ENCODE measurements around the gene RNF149. TPM values are rescaled to one million over a fixed set of nuclear protein-coding genes. Genes with fewer than 3 reads are reported as not detected.
"Not testable (repeated sequence)": the region's sequence is repeated elsewhere in the genome, so short reads cannot be mapped to it uniquely, and the experiment has no call there.

The RNF149 gene
- total RNA-seq, 1 donor, result 73.1 TPM

DNA sequence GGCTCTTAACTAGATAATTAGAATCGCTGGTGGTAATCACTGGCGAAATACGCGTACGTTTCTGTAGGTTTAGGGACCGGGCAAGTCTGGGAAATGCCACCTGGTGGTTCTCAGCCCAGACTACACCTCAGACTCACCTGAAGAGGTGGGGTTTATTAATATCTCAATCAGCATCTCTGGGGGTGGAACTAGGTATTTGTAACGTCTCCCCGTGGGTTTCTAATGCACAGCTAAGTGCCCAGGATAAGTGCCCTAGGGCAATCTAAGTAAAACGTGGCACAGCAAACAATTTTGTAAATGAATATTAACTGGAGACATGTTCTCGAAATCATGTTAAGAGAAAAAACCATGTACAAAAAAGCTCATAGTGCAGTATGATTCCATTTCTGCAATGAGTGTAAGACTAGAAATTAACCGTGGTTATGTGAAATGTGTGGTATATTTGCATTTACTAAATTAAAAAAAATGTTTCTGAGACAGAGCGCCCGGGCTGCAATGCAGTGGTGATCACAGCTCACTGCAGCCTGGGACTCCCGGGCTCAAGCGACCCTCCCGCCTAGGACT is 56.6 kb downstream of the RNF149 start:
- peaks cover 16% of the 10 kb centered on the region for H3K4me1 ChIP-seq (ENCODE audit: insufficient read depth, low read length)
- H3K36me3 ChIP-seq (ENCODE audit: insufficient read depth, low read length), result peaks cover 4% of the 10 kb centered on the region
- TF ChIP-seq, protein P1, sequence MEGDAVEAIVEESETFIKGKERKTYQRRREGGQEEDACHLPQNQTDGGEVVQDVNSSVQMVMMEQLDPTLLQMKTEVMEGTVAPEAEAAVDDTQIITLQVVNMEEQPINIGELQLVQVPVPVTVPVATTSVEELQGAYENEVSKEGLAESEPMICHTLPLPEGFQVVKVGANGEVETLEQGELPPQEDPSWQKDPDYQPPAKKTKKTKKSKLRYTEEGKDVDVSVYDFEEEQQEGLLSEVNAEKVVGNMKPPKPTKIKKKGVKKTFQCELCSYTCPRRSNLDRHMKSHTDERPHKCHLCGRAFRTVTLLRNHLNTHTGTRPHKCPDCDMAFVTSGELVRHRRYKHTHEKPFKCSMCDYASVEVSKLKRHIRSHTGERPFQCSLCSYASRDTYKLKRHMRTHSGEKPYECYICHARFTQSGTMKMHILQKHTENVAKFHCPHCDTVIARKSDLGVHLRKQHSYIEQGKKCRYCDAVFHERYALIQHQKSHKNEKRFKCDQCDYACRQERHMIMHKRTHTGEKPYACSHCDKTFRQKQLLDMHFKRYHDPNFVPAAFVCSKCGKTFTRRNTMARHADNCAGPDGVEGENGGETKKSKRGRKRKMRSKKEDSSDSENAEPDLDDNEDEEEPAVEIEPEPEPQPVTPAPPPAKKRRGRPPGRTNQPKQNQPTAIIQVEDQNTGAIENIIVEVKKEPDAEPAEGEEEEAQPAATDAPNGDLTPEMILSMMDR (IDR thresholded peaks at IDR 0.05; ENCODE audit: extremely low read depth, low read depth, low read length), result no peak
- peak overlapping the region; percentile 40 for H3K27ac ChIP-seq (ENCODE audit: low read depth, low read length)
- H3K27me3 ChIP-seq (ENCODE audit: insufficient read depth, low read length), result no peaks in the 10 kb centered on the region
- peak overlapping the region; percentile 97 for H3K4me3 ChIP-seq (ENCODE audit: insufficient read depth, low read length)
- H2AFZ ChIP-seq (ENCODE audit: low read length), result peak overlapping the region; percentile 95
- peak overlapping the region; percentile 88 for H3K4me2 ChIP-seq (ENCODE audit: insufficient read depth, low read length)
- H3K9me3 ChIP-seq (ENCODE audit: low read depth, low read length), result no peaks in the 10 kb centered on the region
- peaks cover 17% of the 10 kb centered on the region for H4K20me1 ChIP-seq (ENCODE audit: insufficient read depth, low read length)
- DNase-seq (ENCODE audit: insufficient read length, low spot score, missing footprints), result no peak
- peaks cover 40% of the 10 kb centered on the region for H3K79me2 ChIP-seq (ENCODE audit: insufficient read depth, low read length)

DNA sequence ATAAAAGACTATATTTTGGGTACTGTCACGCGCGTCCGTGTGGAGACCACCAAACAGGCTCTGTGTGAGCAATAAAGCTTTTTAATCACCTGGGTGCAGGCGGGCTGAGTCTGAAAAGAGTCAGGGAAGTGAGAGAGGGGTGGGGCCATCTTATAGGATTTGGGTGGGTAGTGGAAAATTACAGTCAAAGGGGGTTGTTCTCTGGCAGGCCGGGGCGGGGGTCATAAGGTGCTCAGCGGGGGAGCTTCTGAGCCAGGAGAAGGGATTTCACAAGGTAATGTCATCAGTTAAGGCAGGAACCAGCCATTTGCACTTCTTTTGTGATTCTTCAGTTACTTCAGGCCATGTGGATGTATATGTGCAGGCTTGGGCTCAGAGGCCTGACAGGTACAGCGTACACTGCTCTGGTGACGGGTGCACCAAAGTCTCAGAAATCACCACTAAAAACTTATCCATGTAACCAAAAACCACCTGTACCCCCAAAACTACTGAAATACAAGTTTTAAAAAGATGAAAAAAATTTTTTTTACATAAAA is 57.2 kb downstream of the RNF149 start:
- not testable (repeated sequence) for H3K4me2 ChIP-seq (ENCODE audit: insufficient read depth, low read length); H3K27ac ChIP-seq (ENCODE audit: low read depth, low read length); H3K9me3 ChIP-seq (ENCODE audit: low read depth, low read length); H2AFZ ChIP-seq (ENCODE audit: low read length); H3K4me3 ChIP-seq (ENCODE audit: insufficient read depth, low read length); DNase-seq (ENCODE audit: insufficient read length, low spot score, missing footprints); H3K36me3 ChIP-seq (ENCODE audit: insufficient read depth, low read length); H3K27me3 ChIP-seq (ENCODE audit: insufficient read depth, low read length)
- H3K4me1 ChIP-seq (ENCODE audit: insufficient read depth, low read length), result peaks cover 16% of the 10 kb centered on the region
- H4K20me1 ChIP-seq (ENCODE audit: insufficient read depth, low read length), result peaks cover 15% of the 10 kb centered on the region
- H3K79me2 ChIP-seq (ENCODE audit: insufficient read depth, low read length), result peaks cover 35% of the 10 kb centered on the region

DNA sequence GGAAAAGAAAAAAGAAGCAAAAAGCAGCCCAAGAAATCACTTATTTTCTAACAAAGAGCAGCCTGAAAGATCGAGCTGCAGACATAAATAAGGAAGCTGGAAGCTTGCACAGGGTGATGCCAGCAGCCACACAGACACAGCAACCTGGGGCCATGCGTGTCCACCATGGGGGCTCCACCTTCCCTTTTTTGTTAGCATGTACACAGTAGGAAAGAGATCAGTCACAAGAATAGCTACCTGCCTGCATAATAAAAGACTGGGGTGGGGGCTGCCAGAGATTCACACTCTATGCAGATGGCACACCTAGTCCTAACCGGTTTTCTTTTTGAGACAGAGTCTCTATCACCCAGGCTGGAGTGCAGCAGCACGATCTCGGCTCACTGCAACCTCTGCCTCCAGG is 58.7 kb downstream of the RNF149 start:
- Histone ChIP-seq H4K20me1 (ENCODE audit: insufficient read depth, low read length) (peaks cover 11% of the 10 kb centered on the region), H3K9me3 (ENCODE audit: low read depth, low read length) (no peaks in the 10 kb centered on the region), H2AFZ (ENCODE audit: low read length) (no peak overlapping the region), H3K4me3 (ENCODE audit: insufficient read depth, low read length) (no peak overlapping the region), H3K4me1 (ENCODE audit: insufficient read depth, low read length) (peaks cover 16% of the 10 kb centered on the region), H3K4me2 (ENCODE audit: insufficient read depth, low read length) (no peak overlapping the region), H3K36me3 (ENCODE audit: insufficient read depth, low read length) (peaks cover 4% of the 10 kb centered on the region), H3K27ac (ENCODE audit: low read depth, low read length) (no peak overlapping the region), H3K27me3 (ENCODE audit: insufficient read depth, low read length) (no peaks in the 10 kb centered on the region), H3K79me2 (ENCODE audit: insufficient read depth, low read length) (peaks cover 22% of the 10 kb centered on the region)
- DNase-seq (ENCODE audit: insufficient read length, low spot score, missing footprints), result no peak
- TF ChIP-seq, protein P1 (IDR thresholded peaks at IDR 0.05; ENCODE audit: extremely low read depth, low read depth, low read length), result no peak

DNA sequence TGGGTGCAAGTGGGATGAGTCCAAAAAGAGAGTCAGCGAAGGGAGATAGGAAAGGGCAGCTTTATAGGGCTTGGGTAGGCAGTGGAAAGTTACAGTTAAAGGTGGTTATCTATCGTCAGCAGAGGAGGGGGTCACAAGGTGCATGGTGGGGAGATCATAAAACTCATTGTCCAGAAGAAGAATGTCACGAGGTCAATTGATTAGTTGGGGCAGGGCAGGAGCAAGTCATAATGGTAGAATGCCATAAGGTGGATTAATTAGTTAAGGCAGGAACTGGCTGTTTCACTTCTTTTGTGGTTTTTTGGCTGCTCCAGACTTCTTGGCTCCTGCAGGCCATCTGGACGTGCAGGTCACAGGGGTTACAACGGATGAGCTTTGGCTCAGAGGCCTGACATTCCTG is 59.7 kb downstream of the RNF149 start:
- not testable (repeated sequence) for H3K4me2 ChIP-seq (ENCODE audit: insufficient read depth, low read length); H3K27me3 ChIP-seq (ENCODE audit: insufficient read depth, low read length); H2AFZ ChIP-seq (ENCODE audit: low read length); H3K4me1 ChIP-seq (ENCODE audit: insufficient read depth, low read length); H4K20me1 ChIP-seq (ENCODE audit: insufficient read depth, low read length); DNase-seq (ENCODE audit: insufficient read length, low spot score, missing footprints); H3K27ac ChIP-seq (ENCODE audit: low read depth, low read length); H3K4me3 ChIP-seq (ENCODE audit: insufficient read depth, low read length); H3K36me3 ChIP-seq (ENCODE audit: insufficient read depth, low read length); H3K9me3 ChIP-seq (ENCODE audit: low read depth, low read length)
- peaks cover 11% of the 10 kb centered on the region for H3K79me2 ChIP-seq (ENCODE audit: insufficient read depth, low read length)

DNA sequence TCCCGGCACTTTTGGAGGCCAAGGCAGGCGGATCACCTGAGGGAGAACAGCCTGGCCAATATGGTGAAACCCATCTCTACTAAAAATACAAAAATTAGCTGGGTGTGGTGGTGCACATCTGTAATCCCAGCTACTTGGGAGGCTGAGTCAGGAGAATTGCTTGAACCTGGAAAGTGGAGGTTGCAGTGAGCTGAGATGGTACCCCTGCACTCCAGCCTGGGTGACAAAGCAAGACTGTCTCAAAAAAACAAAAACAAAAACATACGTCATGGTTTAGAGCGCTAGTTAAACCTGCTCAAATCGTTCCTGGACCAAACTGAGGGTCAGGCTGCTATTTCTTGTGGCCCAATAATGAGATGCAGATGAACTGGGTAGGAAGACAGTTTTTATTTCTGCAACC is 63.0 kb downstream of the RNF149 start:
- not testable (repeated sequence) for DNase-seq (ENCODE audit: insufficient read length, low spot score, missing footprints); H3K4me1 ChIP-seq (ENCODE audit: insufficient read depth, low read length)

DNA sequence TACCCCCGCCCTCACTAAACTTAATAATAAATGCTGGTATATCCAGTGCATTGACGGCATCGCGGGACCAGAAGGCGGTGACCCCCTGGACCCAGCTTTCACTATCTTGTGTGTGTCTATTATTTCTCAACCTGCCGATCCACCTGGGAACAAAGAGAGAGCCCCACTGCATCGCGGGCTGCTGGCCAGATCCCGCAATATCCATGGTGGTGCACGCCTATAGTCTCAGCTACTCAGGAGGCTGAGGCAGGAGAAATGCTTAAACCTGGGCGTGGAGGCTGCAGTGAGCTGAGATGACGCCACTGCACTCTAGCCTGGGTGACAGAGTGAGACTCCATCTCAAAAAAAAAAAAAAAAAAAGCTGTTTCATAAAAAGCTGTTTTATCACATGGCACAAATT is 63.6 kb downstream of the RNF149 start:
- H3K36me3 ChIP-seq (ENCODE audit: insufficient read depth, low read length); H3K4me2 ChIP-seq (ENCODE audit: insufficient read depth, low read length); H3K79me2 ChIP-seq (ENCODE audit: insufficient read depth, low read length); H4K20me1 ChIP-seq (ENCODE audit: insufficient read depth, low read length); H3K4me3 ChIP-seq (ENCODE audit: insufficient read depth, low read length); H2AFZ ChIP-seq (ENCODE audit: low read length); H3K27ac ChIP-seq (ENCODE audit: low read depth, low read length); H3K27me3 ChIP-seq (ENCODE audit: insufficient read depth, low read length); H3K9me3 ChIP-seq (ENCODE audit: low read depth, low read length); H3K4me1 ChIP-seq (ENCODE audit: insufficient read depth, low read length); DNase-seq (ENCODE audit: insufficient read length, low spot score, missing footprints): not testable (repeated sequence)

More for the DNA sequence above, 63.0 kb downstream of the RNF149 start:
- not testable (repeated sequence) for H3K36me3 ChIP-seq (ENCODE audit: insufficient read depth, low read length); H2AFZ ChIP-seq (ENCODE audit: low read length); H4K20me1 ChIP-seq (ENCODE audit: insufficient read depth, low read length); H3K27me3 ChIP-seq (ENCODE audit: insufficient read depth, low read length); H3K4me3 ChIP-seq (ENCODE audit: insufficient read depth, low read length); H3K4me2 ChIP-seq (ENCODE audit: insufficient read depth, low read length); H3K79me2 ChIP-seq (ENCODE audit: insufficient read depth, low read length); H3K9me3 ChIP-seq (ENCODE audit: low read depth, low read length); H3K27ac ChIP-seq (ENCODE audit: low read depth, low read length)

DNA sequence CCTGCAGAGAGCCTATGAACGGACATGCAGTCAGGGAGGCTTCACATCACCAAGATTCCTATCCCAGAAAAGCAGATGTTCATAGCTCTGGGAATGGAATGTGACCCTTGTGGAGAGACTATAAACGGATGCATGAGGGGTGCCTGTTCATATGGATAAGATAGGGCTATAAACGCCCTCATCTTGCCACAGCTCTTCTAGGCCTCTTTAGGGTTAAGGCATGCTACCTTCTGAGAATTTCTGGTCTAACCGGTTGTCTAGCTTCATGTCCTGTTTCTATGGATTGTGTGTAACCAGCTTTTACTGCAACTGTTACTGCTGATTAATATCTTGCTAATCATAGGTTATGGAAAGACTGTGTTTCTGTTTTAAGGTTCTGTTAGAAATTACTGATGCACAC is 64.1 kb downstream of the RNF149 start:
- not testable (repeated sequence) for H3K36me3 ChIP-seq (ENCODE audit: insufficient read depth, low read length); H3K79me2 ChIP-seq (ENCODE audit: insufficient read depth, low read length); H3K4me2 ChIP-seq (ENCODE audit: insufficient read depth, low read length); H3K9me3 ChIP-seq (ENCODE audit: low read depth, low read length); H3K4me3 ChIP-seq (ENCODE audit: insufficient read depth, low read length); H3K27me3 ChIP-seq (ENCODE audit: insufficient read depth, low read length); H3K27ac ChIP-seq (ENCODE audit: low read depth, low read length); H2AFZ ChIP-seq (ENCODE audit: low read length); H3K4me1 ChIP-seq (ENCODE audit: insufficient read depth, low read length); H4K20me1 ChIP-seq (ENCODE audit: insufficient read depth, low read length); DNase-seq (ENCODE audit: insufficient read length, low spot score, missing footprints)

Data from osteoblast (primary cell).